Ishikawa (cell line): ENCODE measurements around the gene PLPPR5.

Experiments
- CEBPB ChIP-seq: IDR thresholded peaks from 2 replicates; pipeline ENCODE4 v1.6.1; 2012
- CREB1 ChIP-seq: IDR thresholded peaks from 2 replicates; pipeline ENCODE4 v1.6.1; 2012; ENCODE audit warnings: low read depth
- EGR1 ChIP-seq: IDR thresholded peaks from 2 replicates; pipeline ENCODE4 v1.6.1; 2012
- EP300 ChIP-seq: IDR thresholded peaks from 2 replicates; pipeline ENCODE4 v1.6.1; 2012; ENCODE audit warnings: borderline replicate concordance
- FOXM1 ChIP-seq: IDR thresholded peaks from 2 replicates; pipeline ENCODE4 v1.6.1; 2012; ENCODE audit warnings: low read depth, borderline replicate concordance
- MAX ChIP-seq: IDR thresholded peaks from 2 replicates; pipeline ENCODE4 v1.6.1; 2012
- NFIC ChIP-seq: IDR thresholded peaks from 2 replicates; pipeline ENCODE4 v1.6.1; 2012
- RAD21 ChIP-seq: IDR thresholded peaks from 2 replicates; pipeline ENCODE4 v1.6.1; 2012; ENCODE audit warnings: low read depth
- REST ChIP-seq: IDR thresholded peaks from 2 replicates; pipeline ENCODE4 v1.6.1; 2012; ENCODE audit warnings: low read depth, mild to moderate bottlenecking
- TAF1 ChIP-seq: IDR thresholded peaks from 2 replicates; pipeline ENCODE4 v1.6.1; 2012; ENCODE audit warnings: low read depth, mild to moderate bottlenecking
- TCF12 ChIP-seq: IDR thresholded peaks from 2 replicates; pipeline ENCODE4 v1.6.1; 2012; ENCODE audit warnings: low read depth
- TEAD4 ChIP-seq: IDR thresholded peaks from 2 replicates; pipeline ENCODE4 v1.6.1; 2012
- USF1 ChIP-seq: IDR thresholded peaks from 2 replicates; pipeline ENCODE4 v1.6.1; 2012
- YY1 ChIP-seq: IDR thresholded peaks from 2 replicates; pipeline ENCODE4 v1.6.1; 2012; ENCODE audit warnings: low read depth
- ZBTB7A ChIP-seq: IDR thresholded peaks from 2 replicates; pipeline ENCODE4 v1.6.1; 2012; ENCODE audit warnings: low read depth

PLPPR5 gene

GRCh38 chr1:99010679-99011078, 6.0 kb upstream of the PLPPR5 start:
- no peak for TF ChIP-seq TAF1
- no peak for TF ChIP-seq RAD21
- no peak for TF ChIP-seq TCF12
- no peak for TF ChIP-seq NFIC
- TF ChIP-seq EP300: no peak
- TF ChIP-seq EGR1: no peak
- TF ChIP-seq USF1: no peak

- TF ChIP-seq USF1 (no peak), NFIC (no peak), EGR1 (no peak), FOXM1 (no peak), ZBTB7A (no peak), MAX (no peak), REST (no peak), YY1 (no peak), TEAD4 (no peak), CREB1 (no peak), EP300 (no peak), CEBPB (no peak), RAD21 (no peak), TCF12 (no peak)
These were observed 2.7 kb upstream of the PLPPR5 start for GRCh38 chr1:99007366-99007765.

GRCh38 chr1:99005537-99005942, 879 bp upstream of the PLPPR5 start:
- TF ChIP-seq RAD21: no peak
- TF ChIP-seq TEAD4: no peak
- no peak for TF ChIP-seq YY1
- TF ChIP-seq REST: no peak
- no peak for TF ChIP-seq EGR1
- no peak for TF ChIP-seq CREB1
- no peak for TF ChIP-seq USF1
- no peak for TF ChIP-seq TAF1

- TF ChIP-seq MAX (peak; percentile 15; the same call in 1 of the 2 replicates), YY1 (no peak), ZBTB7A (no peak)
These were observed 304 bp downstream of the PLPPR5 start for GRCh38 chr1:99004254-99004860.

- TF ChIP-seq ZBTB7A (no peak), FOXM1 (no peak), YY1 (no peak), NFIC (no peak), RAD21 (no peak), USF1 (no peak), TCF12 (no peak), EGR1 (no peak), TAF1 (no peak), CEBPB (no peak), TEAD4 (no peak), EP300 (no peak), CREB1 (no peak), REST (no peak), MAX (no peak)
These were observed 944 bp downstream of the PLPPR5 start for GRCh38 chr1:99003581-99004253.
